ENCODE data around the gene CDC25C.

GRCh38 chr5:138287246-138287645 lies 44.4 kb downstream of the CDC25C start:
- TF ChIP-seq CTCF (IDR thresholded peaks at IDR 0.05 in 2 of 3, conservative IDR thresholded peaks at IDR 0.05 in 1 of 3; ENCODE audit: borderline replicate concordance in 1 of 3, insufficient read depth in 1 of 3, low read depth in 2 of 3, low read length in 2 of 3), result no peak
- TF ChIP-seq EZH2phosphoT487 (IDR thresholded peaks at IDR 0.05; ENCODE audit: borderline replicate concordance), result no peak
- no peak for TF ChIP-seq CEBPB (IDR thresholded peaks at IDR 0.05; ENCODE audit: low read depth)
- no peak for TF ChIP-seq POLR2A (IDR thresholded peaks at IDR 0.05; ENCODE audit: borderline replicate concordance, extremely low read depth, insufficient read depth, insufficient read length)
- no peak for TF ChIP-seq SP1 (IDR thresholded peaks at IDR 0.05; ENCODE audit: low read depth)
- no peak for TF ChIP-seq MAX (IDR thresholded peaks at IDR 0.05)
- TF ChIP-seq POLR2AphosphoS5 (IDR thresholded peaks at IDR 0.05; ENCODE audit: low read depth, low read length), result no peak
- TF ChIP-seq ELF1 (IDR thresholded peaks at IDR 0.05; ENCODE audit: borderline replicate concordance, low read depth), result no peak
- TF ChIP-seq ATF3 (IDR thresholded peaks at IDR 0.05), result no peak
- TF ChIP-seq TCF7L2 (IDR thresholded peaks at IDR 0.05; ENCODE audit: borderline replicate concordance, extremely low read depth, insufficient read depth, insufficient read length), result no peak
- TF ChIP-seq ZNF274 (IDR thresholded peaks at IDR 0.05; ENCODE audit: low read depth, low read length), result no peak
